Brain microvascular endothelial cell (primary cell): ENCODE measurements around the gene MMRN1.
"Not testable (repeated sequence)": the region's sequence is repeated elsewhere in the genome, so short reads cannot be mapped to it uniquely, and the experiment has no call there.

Source experiments
- DNase-seq: peaks from one replicate; pipeline ENCODE4 v3.0.0-alpha.2; 2020
- H3K27ac ChIP-seq: fragments of 250-450 bp; sonication (Bioruptor Pico); 2 replicates; pipeline ENCODE4 v1.5.1; 2020; ENCODE audit warnings: mild to moderate bottlenecking, moderate library complexity
- H3K27me3 ChIP-seq: fragments of 250-450 bp; sonication (Bioruptor Pico); replicated peaks from 2 replicates; pipeline ENCODE4 v1.5.1; 2020; ENCODE audit warnings: mild to moderate bottlenecking
- H3K36me3 ChIP-seq: fragments of 250-450 bp; sonication (Bioruptor Pico); replicated peaks from 2 replicates; pipeline ENCODE4 v1.5.1; 2020; ENCODE audit warnings: mild to moderate bottlenecking
- H3K4me3 ChIP-seq: 2 replicates; pipeline ENCODE4 v1.5.1; 2011; ENCODE audit warnings: low read depth, mild to moderate bottlenecking, control low read depth, low read length, moderate library complexity
- CTCF ChIP-seq: IDR thresholded peaks from 2 replicates; pipeline ENCODE4 v1.5.1; 2011; ENCODE audit warnings: low read depth, mild to moderate bottlenecking, moderate library complexity, low read length, control low read depth, inconsistent platforms; ENCODE audit errors: missing control alignments
- in situ Hi-C: cut with HindIII; loops from 2 replicates; pipeline ENCODE4 v1.10.0; 2017; ENCODE audit warnings: low sequenced_read_pairs, low pct_ligation_motif_present

The MMRN1 gene

GRCh38 chr4:89899854-89900253, 5.2 kb downstream of the MMRN1 start:
- Histone ChIP-seq H3K27ac (no peak overlapping the region), H3K36me3 (no peaks in the 10 kb centered on the region)
- in situ Hi-C loops, result no loop called here

GRCh38 chr4:89901808-89902431, 7.3 kb downstream of the MMRN1 start:
- H3K36me3 ChIP-seq, H3K27me3 ChIP-seq, H3K4me3 ChIP-seq, in situ Hi-C loops, H3K27ac ChIP-seq: not testable (repeated sequence)
- TF ChIP-seq CTCF, result peak; percentile 86
- DNase-seq, result peak; percentile 62

More at GRCh38 chr4:89899854-89900253, 5.2 kb downstream of the MMRN1 start:
- Histone ChIP-seq H3K27me3 (no peaks in the 10 kb centered on the region), H3K4me3 (no peak overlapping the region)
- TF ChIP-seq CTCF, result no peak
- no peak for DNase-seq

- TF ChIP-seq CTCF, result no peak
- no peaks in the 10 kb centered on the region for H3K36me3 ChIP-seq
- no peak overlapping the region for H3K4me3 ChIP-seq
- no peaks in the 10 kb centered on the region for H3K27me3 ChIP-seq
- in situ Hi-C loops, result no loop called here
- no peak overlapping the region for H3K27ac ChIP-seq
- no peak for DNase-seq
Observed at GRCh38 chr4:89904524-89904923, 9.9 kb downstream of the MMRN1 start.

- no peak for TF ChIP-seq CTCF
- no peak for DNase-seq
- no peak overlapping the region for H3K4me3 ChIP-seq
- H3K27ac ChIP-seq, result no peak overlapping the region
- no peaks in the 10 kb centered on the region for H3K27me3 ChIP-seq
- in situ Hi-C loops, result no loop called here
- no peaks in the 10 kb centered on the region for H3K36me3 ChIP-seq
Observed at GRCh38 chr4:89906316-89906715, 11.7 kb downstream of the MMRN1 start.

DNA sequence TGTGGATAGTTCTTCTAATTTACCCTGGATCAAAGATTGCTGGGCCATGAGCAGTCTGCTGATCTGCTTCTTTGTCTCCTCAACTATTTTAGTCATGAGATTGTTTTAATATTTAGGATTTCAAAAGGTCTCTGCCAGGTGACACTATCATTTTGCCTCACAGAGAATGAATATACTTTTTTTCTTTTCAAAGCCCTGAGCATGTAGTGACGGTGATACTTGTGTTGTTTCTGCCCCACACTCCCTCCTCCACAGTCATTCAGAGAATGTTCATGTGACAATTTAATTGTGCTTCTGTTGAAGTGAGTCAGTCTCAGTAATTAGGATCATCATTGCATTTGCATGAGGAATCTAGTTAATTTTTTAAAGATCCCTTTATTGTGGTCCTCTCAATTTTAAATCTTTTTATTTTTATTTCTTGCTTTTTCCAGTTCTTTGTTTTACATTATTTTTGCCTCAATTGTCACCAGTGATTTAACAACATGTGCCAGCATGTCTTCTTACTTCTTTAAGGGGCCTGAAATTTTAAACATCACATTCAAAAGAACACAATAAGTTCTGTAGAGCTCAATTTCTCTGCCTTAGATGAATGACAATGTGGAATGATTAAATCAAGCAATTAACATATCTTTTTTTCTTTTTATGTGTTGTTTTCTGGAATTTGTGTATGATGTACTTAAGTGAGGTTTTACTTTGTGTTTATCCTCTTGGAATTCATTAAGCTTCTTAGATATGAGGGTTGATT, 12.3 kb downstream of the MMRN1 start:
- in situ Hi-C loops, result no loop called here
- H3K27me3 ChIP-seq, result no peaks in the 10 kb centered on the region
- no peak overlapping the region for H3K4me3 ChIP-seq
- no peak for DNase-seq
- H3K36me3 ChIP-seq, result no peaks in the 10 kb centered on the region
- no peak for TF ChIP-seq CTCF
- no peak overlapping the region for H3K27ac ChIP-seq

DNA sequence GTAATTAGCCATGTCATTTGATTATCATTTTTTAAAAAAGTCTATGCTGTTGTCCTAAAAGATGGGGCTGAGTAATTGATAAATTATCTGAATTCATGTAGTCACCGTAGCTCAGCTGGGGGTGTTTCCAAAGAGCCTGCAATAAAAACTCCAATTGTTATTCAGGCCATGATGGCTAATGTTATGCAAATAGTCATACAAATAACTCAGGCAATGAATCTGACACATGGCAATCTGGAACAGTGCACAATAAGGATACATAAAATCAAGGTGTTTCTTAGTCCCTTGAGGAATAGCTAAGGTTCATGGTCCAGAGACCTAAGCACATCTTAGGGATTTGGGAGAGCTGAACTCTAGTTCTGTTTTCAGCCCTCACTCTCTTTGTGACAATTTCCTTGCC, 15.2 kb downstream of the MMRN1 start:
- Histone ChIP-seq H3K27me3 (no peaks in the 10 kb centered on the region), H3K36me3 (no peaks in the 10 kb centered on the region), H3K4me3 (no peak overlapping the region), H3K27ac (no peak overlapping the region)
- no peak for TF ChIP-seq CTCF
- no peak for DNase-seq
- in situ Hi-C loops, result no loop called here
